HepG2 (cell line): ENCODE data around the gene MPG. TPM values are rescaled to one million over a fixed set of nuclear protein-coding genes. Genes with fewer than 3 reads are reported as not detected.
A peak's percentile ranks its signal among the peaks of the same experiment; 100 is the strongest.

Source experiments
- AGO2 ChIP-seq: fragments of 200-400 bp; formaldehyde crosslinking; optimal IDR thresholded peaks from 2 replicates; pipeline ENCODE3; 2017; ENCODE audit warnings: mild to moderate bottlenecking, low read depth, low read length, moderate library complexity
- CCAR2 ChIP-seq: fragments of 200-400 bp; formaldehyde crosslinking; optimal IDR thresholded peaks from 2 replicates; pipeline ENCODE3; 2018; ENCODE audit warnings: low read depth, mild to moderate bottlenecking, low read length, moderate library complexity
- CEBPG ChIP-seq: IDR thresholded peaks from 2 replicates; pipeline ENCODE4 v1.6.1; 2016
- GABPB1 ChIP-seq: IDR thresholded peaks from 2 replicates; pipeline ENCODE4 v1.6.1; 2016; ENCODE audit warnings: mild to moderate bottlenecking, missing genetic modification reagents, moderate library complexity, missing compliant biosample characterization
- KLF16 ChIP-seq, 2 experiments: sonication (generic) in 1 of 2; formaldehyde crosslinking in 1 of 2; IDR thresholded peaks; 2 replicates each; pipeline versions ENCODE4 v1.6.1 to v1.8.0; 2016 to 2023; ENCODE audit warnings: missing genetic modification reagents in 2 of 2, missing compliant biosample characterization in 1 of 2
- NCOA5 ChIP-seq: sonication (generic); formaldehyde crosslinking; IDR thresholded peaks from 2 replicates; pipeline ENCODE4 v1.4.0; 2020; ENCODE audit warnings: missing genetic modification reagents
- NFKB2 ChIP-seq: sonication (generic); formaldehyde crosslinking; IDR thresholded peaks from 2 replicates; pipeline ENCODE4 v1.4.0; 2020; ENCODE audit warnings: missing genetic modification reagents, borderline replicate concordance
- SAP130 ChIP-seq: IDR thresholded peaks from 2 replicates; pipeline ENCODE4 v1.6.1; 2016; ENCODE audit warnings: low read depth
- SMAD3 ChIP-seq: sonication (generic); formaldehyde crosslinking; IDR thresholded peaks from 2 replicates; pipeline ENCODE4 v1.4.0; 2020; ENCODE audit warnings: missing genetic modification reagents
- SMC3 ChIP-seq: IDR thresholded peaks from 2 replicates; pipeline ENCODE4 v1.6.1; 2011; ENCODE audit warnings: low read length, improper control_type of control experiment
- ZMYM2 ChIP-seq: sonication (generic); formaldehyde crosslinking; IDR thresholded peaks from 2 replicates; pipeline ENCODE4 v1.8.0; 2022; ENCODE audit warnings: mild to moderate bottlenecking, missing genetic modification reagents
- ZNF234 ChIP-seq: sonication (generic); formaldehyde crosslinking; conservative IDR thresholded peaks from 2 replicates; pipeline ENCODE4 v1.5.1; 2020; ENCODE audit warnings: mild to moderate bottlenecking, missing genetic modification reagents
- ZNF468 ChIP-seq: sonication (generic); formaldehyde crosslinking; IDR thresholded peaks from 2 replicates; pipeline ENCODE4 v1.8.0; 2022; ENCODE audit warnings: mild to moderate bottlenecking, moderate library complexity, missing genetic modification reagents
- ZNF556 ChIP-seq: sonication (generic); formaldehyde crosslinking; IDR thresholded peaks from 2 replicates; pipeline ENCODE4 v1.4.0; 2020; ENCODE audit warnings: mild to moderate bottlenecking, missing genetic modification reagents, borderline replicate concordance
- ZNF562 ChIP-seq: sonication (generic); formaldehyde crosslinking; IDR thresholded peaks from 2 replicates; pipeline ENCODE4 v1.8.0; 2022; ENCODE audit warnings: missing genetic modification reagents, borderline replicate concordance
- ZNF598 ChIP-seq: sonication (generic); formaldehyde crosslinking; IDR thresholded peaks from 2 replicates; pipeline ENCODE4 v1.5.1; 2020; ENCODE audit warnings: mild to moderate bottlenecking, missing genetic modification reagents, borderline replicate concordance
- ZNF614 ChIP-seq: IDR thresholded peaks from 2 replicates; pipeline ENCODE4 v1.6.1; 2018; ENCODE audit warnings: missing biosample characterization, missing genetic modification reagents, inconsistent platforms, borderline replicate concordance
- polyA plus RNA-seq, 8 experiments: library from polyadenylated mRNA; depleted of rRNA in 3 of 8; stranded (reverse) in 7 of 8; unstranded in 1 of 8; fragments of >200 nt; fragmentation: Illumina TruSeq in 4 of 8; extraction: Trizol in 4 of 8; gene quantifications; 2 replicates each; pipeline versions ENCODE4 v1.2.1 to v1.2.3, GENCODE V29; 2011 to 2016; ENCODE audit warnings: low read depth in 4 of 8, missing spikeins in 1 of 8, mixed read lengths in 1 of 8; ENCODE audit not compliant: insufficient read depth in 1 of 8
- total RNA-seq, 5 experiments: library from RNA; depleted of rRNA; stranded (reverse); fragments of >200 nt; fragmentation: Illumina TruSeq; extraction: Trizol; gene quantifications; 2 replicates each; pipeline ENCODE4 v1.2.3, GENCODE V29; 2016; ENCODE audit warnings: low read depth in 1 of 5
- TF ChIP-seq, protein P1 (sequence below): sonication (generic); formaldehyde crosslinking; IDR thresholded peaks from 2 replicates; pipeline ENCODE4 v1.4.0; 2020; ENCODE audit warnings: missing genetic modification reagents
- TF ChIP-seq, protein P2 (sequence below): sonication (generic); formaldehyde crosslinking; IDR thresholded peaks from 2 replicates; pipeline ENCODE4 v1.5.1; 2020; ENCODE audit warnings: mild to moderate bottlenecking, missing genetic modification reagents, moderate library complexity
- TF ChIP-seq, protein P3 (sequence below): sonication (generic); formaldehyde crosslinking; IDR thresholded peaks from 2 replicates; pipeline ENCODE4 v1.4.0; 2020; ENCODE audit warnings: missing genetic modification reagents
- TF ChIP-seq, protein P4 (sequence below): sonication (generic); formaldehyde crosslinking; IDR thresholded peaks from 2 replicates; pipeline ENCODE4 v1.8.0; 2022; ENCODE audit warnings: missing genetic modification reagents, mild to moderate bottlenecking, moderate library complexity, borderline replicate concordance

The MPG gene
- total and polyA plus RNA-seq, 2 of the 13 experiments (the other 11 are each of a cell fraction or from before 2014, with no cell fraction given): 59.1 to 62.5 TPM

DNA sequence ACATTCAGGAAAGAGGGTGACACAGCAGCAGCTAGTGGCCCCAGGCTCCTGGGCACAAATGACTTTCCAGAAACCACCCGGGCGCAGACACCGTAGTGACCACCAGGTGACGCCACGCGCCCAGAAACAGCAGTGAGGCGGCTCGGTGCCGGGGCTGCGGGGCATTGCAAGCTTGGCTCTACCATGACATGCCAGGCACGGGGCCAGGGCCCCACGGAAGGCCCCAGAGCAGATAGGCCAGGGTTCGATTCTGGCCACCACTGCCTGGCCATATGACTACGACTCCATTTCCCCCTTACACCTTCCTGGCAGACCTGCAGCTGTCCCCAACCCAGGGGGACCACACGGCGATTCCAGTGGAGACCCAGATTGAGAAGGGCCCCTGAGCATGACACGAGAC lies 12.3 kb upstream of the MPG start (continued):
- TF ChIP-seq, protein P1, sequence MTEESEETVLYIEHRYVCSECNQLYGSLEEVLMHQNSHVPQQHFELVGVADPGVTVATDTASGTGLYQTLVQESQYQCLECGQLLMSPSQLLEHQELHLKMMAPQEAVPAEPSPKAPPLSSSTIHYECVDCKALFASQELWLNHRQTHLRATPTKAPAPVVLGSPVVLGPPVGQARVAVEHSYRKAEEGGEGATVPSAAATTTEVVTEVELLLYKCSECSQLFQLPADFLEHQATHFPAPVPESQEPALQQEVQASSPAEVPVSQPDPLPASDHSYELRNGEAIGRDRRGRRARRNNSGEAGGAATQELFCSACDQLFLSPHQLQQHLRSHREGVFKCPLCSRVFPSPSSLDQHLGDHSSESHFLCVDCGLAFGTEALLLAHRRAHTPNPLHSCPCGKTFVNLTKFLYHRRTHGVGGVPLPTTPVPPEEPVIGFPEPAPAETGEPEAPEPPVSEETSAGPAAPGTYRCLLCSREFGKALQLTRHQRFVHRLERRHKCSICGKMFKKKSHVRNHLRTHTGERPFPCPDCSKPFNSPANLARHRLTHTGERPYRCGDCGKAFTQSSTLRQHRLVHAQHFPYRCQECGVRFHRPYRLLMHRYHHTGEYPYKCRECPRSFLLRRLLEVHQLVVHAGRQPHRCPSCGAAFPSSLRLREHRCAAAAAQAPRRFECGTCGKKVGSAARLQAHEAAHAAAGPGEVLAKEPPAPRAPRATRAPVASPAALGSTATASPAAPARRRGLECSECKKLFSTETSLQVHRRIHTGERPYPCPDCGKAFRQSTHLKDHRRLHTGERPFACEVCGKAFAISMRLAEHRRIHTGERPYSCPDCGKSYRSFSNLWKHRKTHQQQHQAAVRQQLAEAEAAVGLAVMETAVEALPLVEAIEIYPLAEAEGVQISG: 0 out of 2 replicates have a peak, but pooled peaks have one; percentile 25
- TF ChIP-seq, protein P2, sequence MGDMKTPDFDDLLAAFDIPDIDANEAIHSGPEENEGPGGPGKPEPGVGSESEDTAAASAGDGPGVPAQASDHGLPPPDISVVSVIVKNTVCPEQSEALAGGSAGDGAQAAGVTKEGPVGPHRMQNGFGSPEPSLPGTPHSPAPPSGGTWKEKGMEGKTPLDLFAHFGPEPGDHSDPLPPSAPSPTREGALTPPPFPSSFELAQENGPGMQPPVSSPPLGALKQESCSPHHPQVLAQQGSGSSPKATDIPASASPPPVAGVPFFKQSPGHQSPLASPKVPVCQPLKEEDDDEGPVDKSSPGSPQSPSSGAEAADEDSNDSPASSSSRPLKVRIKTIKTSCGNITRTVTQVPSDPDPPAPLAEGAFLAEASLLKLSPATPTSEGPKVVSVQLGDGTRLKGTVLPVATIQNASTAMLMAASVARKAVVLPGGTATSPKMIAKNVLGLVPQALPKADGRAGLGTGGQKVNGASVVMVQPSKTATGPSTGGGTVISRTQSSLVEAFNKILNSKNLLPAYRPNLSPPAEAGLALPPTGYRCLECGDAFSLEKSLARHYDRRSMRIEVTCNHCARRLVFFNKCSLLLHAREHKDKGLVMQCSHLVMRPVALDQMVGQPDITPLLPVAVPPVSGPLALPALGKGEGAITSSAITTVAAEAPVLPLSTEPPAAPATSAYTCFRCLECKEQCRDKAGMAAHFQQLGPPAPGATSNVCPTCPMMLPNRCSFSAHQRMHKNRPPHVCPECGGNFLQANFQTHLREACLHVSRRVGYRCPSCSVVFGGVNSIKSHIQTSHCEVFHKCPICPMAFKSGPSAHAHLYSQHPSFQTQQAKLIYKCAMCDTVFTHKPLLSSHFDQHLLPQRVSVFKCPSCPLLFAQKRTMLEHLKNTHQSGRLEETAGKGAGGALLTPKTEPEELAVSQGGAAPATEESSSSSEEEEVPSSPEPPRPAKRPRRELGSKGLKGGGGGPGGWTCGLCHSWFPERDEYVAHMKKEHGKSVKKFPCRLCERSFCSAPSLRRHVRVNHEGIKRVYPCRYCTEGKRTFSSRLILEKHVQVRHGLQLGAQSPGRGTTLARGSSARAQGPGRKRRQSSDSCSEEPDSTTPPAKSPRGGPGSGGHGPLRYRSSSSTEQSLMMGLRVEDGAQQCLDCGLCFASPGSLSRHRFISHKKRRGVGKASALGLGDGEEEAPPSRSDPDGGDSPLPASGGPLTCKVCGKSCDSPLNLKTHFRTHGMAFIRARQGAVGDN (CRISPR knock-in tag): peak; percentile 71
- TF ChIP-seq, protein P3, sequence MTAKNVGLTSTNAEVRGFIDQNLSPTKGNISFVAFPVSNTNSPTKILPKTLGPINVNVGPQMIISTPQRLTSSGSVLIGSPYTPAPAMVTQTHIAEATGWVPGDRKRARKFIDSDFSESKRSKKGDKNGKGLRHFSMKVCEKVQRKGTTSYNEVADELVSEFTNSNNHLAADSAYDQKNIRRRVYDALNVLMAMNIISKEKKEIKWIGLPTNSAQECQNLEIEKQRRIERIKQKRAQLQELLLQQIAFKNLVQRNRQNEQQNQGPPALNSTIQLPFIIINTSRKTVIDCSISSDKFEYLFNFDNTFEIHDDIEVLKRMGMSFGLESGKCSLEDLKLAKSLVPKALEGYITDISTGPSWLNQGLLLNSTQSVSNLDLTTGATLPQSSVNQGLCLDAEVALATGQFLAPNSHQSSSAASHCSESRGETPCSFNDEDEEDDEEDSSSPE: 0 out of 2 replicates have a peak, but pooled peaks have one; percentile 32
- TF ChIP-seq GABPB1 (CRISPR knock-in tag) (peak; percentile 48), KLF16 (CRISPR knock-in tag; IDR thresholded peaks at IDR 0.05) (peak in 1 of 2 experiments; percentile 34; a peak in 1 of 4 replicates), ZNF562 (CRISPR knock-in tag) (no peak), ZMYM2 (CRISPR knock-in tag) (no peak), ZNF234 (CRISPR knock-in tag) (no peak), AGO2 (peak; percentile 34), ZNF556 (CRISPR knock-in tag) (no peak), SAP130 (peak; percentile 56; the same call in 1 of the 2 replicates), NFKB2 (CRISPR knock-in tag) (peak; percentile 73; the same call in 1 of the 2 replicates), CCAR2 (no peak), SMAD3 (peak; percentile 70; the same call in 1 of the 2 replicates), ZNF614 (peak; percentile 65; the same call in 1 of the 2 replicates), SMC3 (peak; percentile 75; the same call in 1 of the 2 replicates), NCOA5 (no peak), ZNF598 (CRISPR knock-in tag) (peak; percentile 75; the same call in 1 of the 2 replicates), ZNF468 (CRISPR knock-in tag) (no peak), CEBPG (CRISPR knock-in tag) (0 out of 2 replicates have a peak, but pooled peaks have one; percentile 28)
- TF ChIP-seq, protein P4, sequence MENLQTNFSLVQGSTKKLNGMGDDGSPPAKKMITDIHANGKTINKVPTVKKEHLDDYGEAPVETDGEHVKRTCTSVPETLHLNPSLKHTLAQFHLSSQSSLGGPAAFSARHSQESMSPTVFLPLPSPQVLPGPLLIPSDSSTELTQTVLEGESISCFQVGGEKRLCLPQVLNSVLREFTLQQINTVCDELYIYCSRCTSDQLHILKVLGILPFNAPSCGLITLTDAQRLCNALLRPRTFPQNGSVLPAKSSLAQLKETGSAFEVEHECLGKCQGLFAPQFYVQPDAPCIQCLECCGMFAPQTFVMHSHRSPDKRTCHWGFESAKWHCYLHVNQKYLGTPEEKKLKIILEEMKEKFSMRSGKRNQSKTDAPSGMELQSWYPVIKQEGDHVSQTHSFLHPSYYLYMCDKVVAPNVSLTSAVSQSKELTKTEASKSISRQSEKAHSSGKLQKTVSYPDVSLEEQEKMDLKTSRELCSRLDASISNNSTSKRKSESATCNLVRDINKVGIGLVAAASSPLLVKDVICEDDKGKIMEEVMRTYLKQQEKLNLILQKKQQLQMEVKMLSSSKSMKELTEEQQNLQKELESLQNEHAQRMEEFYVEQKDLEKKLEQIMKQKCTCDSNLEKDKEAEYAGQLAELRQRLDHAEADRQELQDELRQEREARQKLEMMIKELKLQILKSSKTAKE: no peak
